Activated T-cell treated with anti-CD3 and anti-CD28 coated beads, Interleukin-2, amount 50 U/mL, for 1 hour (primary cell): ENCODE results near the gene IGSF9B.

Experiments used
- DNase-seq: peaks from one replicate; pipeline ENCODE4 v3.0.0-alpha.2; 2020

The IGSF9B gene

GRCh38 chr11:133934599-133935550 lies 21.9 kb downstream of the IGSF9B start:
- no peak for DNase-seq

- DNase-seq = no peak
Measured at GRCh38 chr11:133934096-133934495, 22.7 kb downstream of the IGSF9B start.

GRCh38 chr11:133931449-133932060 lies 25.2 kb downstream of the IGSF9B start:
- no peak for DNase-seq

GRCh38 chr11:133930767-133931448 lies 25.9 kb downstream of the IGSF9B start:
- DNase-seq = no peak

GRCh38 chr11:133930053-133930766 lies 26.6 kb downstream of the IGSF9B start:
- no peak for DNase-seq

- no peak for DNase-seq
Measured at GRCh38 chr11:133929401-133930052, 27.2 kb downstream of the IGSF9B start.

GRCh38 chr11:133928628-133929059 lies 28.1 kb downstream of the IGSF9B start:
- peak; percentile 64 for DNase-seq

- DNase-seq = peak; percentile 79
Measured at GRCh38 chr11:133927690-133928627, 28.8 kb downstream of the IGSF9B start.

- DNase-seq = no peak
Measured at GRCh38 chr11:133926466-133927246, 30.1 kb downstream of the IGSF9B start.

- no peak for DNase-seq
Measured at GRCh38 chr11:133925756-133926155, 31.0 kb downstream of the IGSF9B start.

- no peak for DNase-seq
Measured at GRCh38 chr11:133924661-133925060, 32.1 kb downstream of the IGSF9B start.

GRCh38 chr11:133922078-133922870 lies 34.5 kb downstream of the IGSF9B start:
- DNase-seq = no peak

- DNase-seq = no peak
Measured at GRCh38 chr11:133921513-133921912, 35.3 kb downstream of the IGSF9B start.

- DNase-seq = no peak
Measured at GRCh38 chr11:133921026-133921425, 35.7 kb downstream of the IGSF9B start.

- DNase-seq = no peak
Measured at GRCh38 chr11:133920109-133920990, 36.4 kb downstream of the IGSF9B start.

GRCh38 chr11:133919330-133920108 lies 37.2 kb downstream of the IGSF9B start:
- DNase-seq = no peak

GRCh38 chr11:133918608-133919260 lies 38.0 kb downstream of the IGSF9B start:
- no peak for DNase-seq
